Esophagus muscularis mucosa (tissue), 4 donors: ENCODE results near the gene DAB1.

Source experiments
- CTCF ChIP-seq, 3 experiments: fragments of 200-600 bp in 2 of 3; fragments of 450-650 bp in 1 of 3; sonication (generic) in 2 of 3; IDR thresholded peaks; one replicate each; pipeline ENCODE4 v1.5.1; 2017 to 2019; ENCODE audit warnings: antibody characterized with exemption in 3 of 3, mild to moderate bottlenecking in 2 of 3, moderate library complexity in 1 of 3
- EP300 ChIP-seq: sonication (generic); formaldehyde crosslinking; IDR thresholded peaks from one replicate; pipeline ENCODE4 v1.6.1; 2017; ENCODE audit warnings: antibody characterized with exemption
- POLR2A ChIP-seq: fragments of 450-650 bp; IDR thresholded peaks from one replicate; pipeline ENCODE4 v1.6.1; 2017; ENCODE audit warnings: antibody characterized with exemption, moderate library complexity, mild to moderate bottlenecking, low read depth
- POLR2AphosphoS5 ChIP-seq, 2 donors: sonication (generic); formaldehyde crosslinking; IDR thresholded peaks; one replicate each; pipeline ENCODE4 v1.6.1; 2017; ENCODE audit warnings: antibody characterized with exemption in 2 of 2

GRCh38 chr1:57348921-57349320, 74.9 kb downstream of the DAB1 start:
- no peak for TF ChIP-seq CTCF (IDR thresholded peaks at IDR 0.05)
- TF ChIP-seq POLR2A = no peak
- no peak for TF ChIP-seq POLR2AphosphoS5 (IDR thresholded peaks at IDR 0.05)
- no peak for TF ChIP-seq EP300
